ENCODE results near the gene RNF225.
"Not testable (repeated sequence)": the region's sequence is repeated elsewhere in the genome, so short reads cannot be mapped to it uniquely, and the experiment has no call there.

The RNF225 gene

DNA sequence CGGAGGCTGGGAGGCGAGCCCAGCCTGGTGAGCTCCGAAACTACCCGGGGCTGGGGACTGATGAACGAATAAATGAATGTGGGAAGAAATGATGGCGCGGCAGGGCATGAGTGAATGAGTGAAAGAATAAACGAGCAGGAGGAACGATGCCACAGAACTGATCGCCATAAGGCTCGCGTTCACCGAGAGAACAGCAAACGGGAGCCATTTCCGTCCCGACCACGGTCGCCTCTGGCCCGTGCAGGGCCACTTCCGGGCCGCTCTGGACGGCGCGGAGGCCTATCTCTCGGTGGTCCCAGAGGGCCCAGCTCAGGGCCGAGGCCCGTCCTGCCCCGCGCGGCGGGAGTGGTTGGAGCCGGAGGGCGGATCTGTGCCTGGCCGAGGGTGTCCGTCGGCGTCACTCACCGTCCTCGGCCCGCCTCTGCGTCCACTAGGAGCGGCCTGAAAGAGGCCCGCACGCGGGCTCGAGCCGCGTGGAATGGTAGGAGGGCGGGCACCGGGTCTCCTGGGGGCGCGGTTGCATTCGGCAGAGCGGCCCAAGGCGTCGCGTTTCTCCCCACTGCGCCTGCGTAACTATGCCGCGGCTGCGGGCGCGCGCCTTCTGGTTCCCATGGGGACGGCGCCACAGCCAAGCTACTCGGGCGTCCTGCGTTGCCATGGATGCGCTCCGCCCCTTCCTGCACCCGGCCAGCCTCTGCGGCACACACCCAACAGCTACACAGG lies 33.0 kb upstream of the RNF225 start, which contains the start of gene ZNF497:
TSS of gene ZNF497 (minus strand) at position 480 of the 723 bp plus-strand sequence. CDS start 5,116 bp downstream, outside the sequence.
- peak; percentile 94 to 95 for DNase-seq

DNA sequence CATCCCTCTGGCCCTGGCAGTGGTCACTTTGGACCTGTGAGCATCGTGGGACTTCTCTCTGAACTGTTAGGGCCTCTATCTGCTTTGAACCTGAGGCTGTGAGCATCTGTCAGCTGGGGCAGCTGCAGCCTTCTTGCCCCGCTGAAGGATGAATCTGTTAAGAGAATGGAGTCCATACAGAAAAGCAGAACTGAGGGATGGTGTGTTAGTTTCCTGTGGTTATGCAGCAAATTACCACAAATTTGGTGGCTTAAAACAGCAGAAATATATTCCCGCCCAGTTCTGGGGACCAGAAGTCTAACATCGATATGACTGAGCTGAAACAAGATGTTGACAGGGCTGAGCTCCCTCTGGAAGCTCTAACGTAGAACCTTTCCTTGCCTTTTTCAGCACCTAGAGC lies 31.3 kb upstream of the RNF225 start:
- no peak for DNase-seq

GRCh38 chr19:58366585-58367430 lies 28.6 kb upstream of the RNF225 start:
- DNase-seq, result no peak

- no peak for DNase-seq
Measured at GRCh38 chr19:58367698-58368454, 27.6 kb upstream of the RNF225 start.

GRCh38 chr19:58368561-58369360 lies 26.7 kb upstream of the RNF225 start:
- DNase-seq, result no peak

- DNase-seq, result no peak
Measured at GRCh38 chr19:58372311-58373133, 22.9 kb upstream of the RNF225 start.

DNA sequence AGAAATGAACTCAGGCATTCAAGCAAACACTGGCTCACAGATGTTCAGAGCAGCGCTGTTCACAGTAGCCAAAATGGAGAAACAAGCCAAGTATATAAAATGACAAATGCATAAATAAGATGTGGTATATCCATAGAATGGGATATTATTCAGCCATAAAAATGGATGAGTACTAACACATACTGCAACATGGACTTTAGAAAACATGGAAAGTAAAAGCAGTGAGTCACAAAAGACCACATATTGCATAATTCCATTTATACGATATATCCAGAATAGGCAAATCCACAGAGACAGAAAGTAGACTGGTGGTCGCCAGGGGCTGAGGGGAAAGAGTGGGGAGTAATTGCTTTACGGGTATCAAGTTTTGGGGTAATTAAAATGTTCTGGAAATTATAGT lies 21.3 kb upstream of the RNF225 start:
- DNase-seq, result no peak

DNA sequence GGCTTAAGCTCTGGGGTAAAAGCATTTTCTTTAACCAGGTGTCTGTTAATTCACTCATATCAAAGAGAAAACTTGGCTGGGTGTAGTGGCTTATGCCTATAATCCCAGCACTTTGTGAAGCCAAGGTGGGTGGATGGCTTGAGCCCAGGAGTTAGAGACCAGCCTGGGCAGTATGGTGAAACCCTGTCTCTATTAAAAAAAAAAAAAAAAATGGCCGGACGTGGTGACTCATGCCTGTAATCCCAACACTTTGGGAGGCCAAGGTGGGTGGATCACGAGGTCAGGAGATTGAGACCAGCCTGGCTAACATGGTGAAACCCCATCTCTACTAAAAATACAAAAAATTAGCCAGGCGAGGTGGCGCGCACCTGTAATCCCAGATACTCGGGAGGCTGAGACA lies 18.7 kb upstream of the RNF225 start:
- not testable (repeated sequence) for DNase-seq

DNA sequence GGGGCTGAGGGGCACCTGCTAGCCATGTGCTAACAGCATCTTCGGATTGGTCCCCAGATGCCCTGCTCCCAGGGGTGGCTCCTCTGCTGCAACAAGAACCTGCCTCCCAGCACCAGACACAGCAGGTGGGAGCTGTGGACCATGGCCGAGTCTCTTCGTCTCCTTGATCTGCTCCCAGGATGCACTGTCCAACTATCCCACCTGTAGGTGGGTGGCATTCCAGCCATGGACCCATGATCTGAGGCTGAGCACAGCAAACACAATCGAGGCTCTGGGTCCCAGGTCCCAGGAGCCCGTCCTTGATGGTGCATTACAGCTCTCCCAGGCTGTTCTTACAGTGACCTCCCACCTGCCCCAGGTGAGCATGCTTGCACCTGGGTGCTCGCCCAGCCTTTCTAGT lies 16.2 kb upstream of the RNF225 start:
- DNase-seq, result no peak

- no peak for DNase-seq
Measured at GRCh38 chr19:58380037-58380661, 15.3 kb upstream of the RNF225 start.

- peak; percentile 100 for DNase-seq
Measured at GRCh38 chr19:58380662-58381459, 14.6 kb upstream of the RNF225 start, which contains the start of gene ZNF837. Gene ZNF837 (minus strand): TSS chr19:58381030. CDS start chr19:58369332, 11,698 bp downstream.

DNA sequence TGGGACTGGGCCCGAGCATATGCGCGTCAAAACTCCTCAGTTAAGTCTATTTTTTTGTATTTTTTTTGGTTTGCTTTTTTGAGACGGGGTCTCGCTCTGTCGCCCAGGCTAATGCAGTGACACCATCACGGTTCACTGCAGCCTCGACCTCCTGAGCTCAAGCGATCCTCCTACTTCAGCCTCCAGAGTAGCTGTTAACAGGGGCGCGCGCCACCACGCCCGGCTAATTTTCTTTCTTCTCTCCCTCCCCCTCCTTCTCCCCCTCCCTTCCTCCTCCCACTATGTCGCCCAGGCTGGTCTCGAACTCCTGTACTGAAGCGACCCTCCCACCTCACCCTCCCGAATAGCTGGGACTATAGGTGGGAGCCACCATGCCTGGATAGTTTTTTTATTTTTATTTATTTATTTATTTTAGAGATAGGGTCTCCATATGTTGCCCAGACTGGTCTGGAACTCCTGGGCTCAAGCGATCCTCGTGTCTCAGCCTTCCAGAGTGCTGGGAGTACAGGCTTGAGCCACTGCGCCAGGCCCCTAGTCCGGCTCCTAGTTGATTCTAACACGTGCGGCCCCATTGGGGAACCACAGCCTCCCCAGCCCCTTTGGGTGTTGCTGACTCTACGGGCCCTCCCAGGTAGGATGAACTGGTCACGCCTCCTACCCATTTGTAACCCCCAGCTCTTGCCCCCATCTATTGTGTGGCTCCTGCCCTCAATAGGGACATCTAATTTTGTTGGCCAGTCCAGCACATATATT lies 13.8 kb upstream of the RNF225 start:
- DNase-seq, result no peak

GRCh38 chr19:58382997-58383603 lies 12.4 kb upstream of the RNF225 start:
- DNase-seq, result no peak

GRCh38 chr19:58385313-58385890 lies 10.1 kb upstream of the RNF225 start:
- DNase-seq, result no peak

DNA sequence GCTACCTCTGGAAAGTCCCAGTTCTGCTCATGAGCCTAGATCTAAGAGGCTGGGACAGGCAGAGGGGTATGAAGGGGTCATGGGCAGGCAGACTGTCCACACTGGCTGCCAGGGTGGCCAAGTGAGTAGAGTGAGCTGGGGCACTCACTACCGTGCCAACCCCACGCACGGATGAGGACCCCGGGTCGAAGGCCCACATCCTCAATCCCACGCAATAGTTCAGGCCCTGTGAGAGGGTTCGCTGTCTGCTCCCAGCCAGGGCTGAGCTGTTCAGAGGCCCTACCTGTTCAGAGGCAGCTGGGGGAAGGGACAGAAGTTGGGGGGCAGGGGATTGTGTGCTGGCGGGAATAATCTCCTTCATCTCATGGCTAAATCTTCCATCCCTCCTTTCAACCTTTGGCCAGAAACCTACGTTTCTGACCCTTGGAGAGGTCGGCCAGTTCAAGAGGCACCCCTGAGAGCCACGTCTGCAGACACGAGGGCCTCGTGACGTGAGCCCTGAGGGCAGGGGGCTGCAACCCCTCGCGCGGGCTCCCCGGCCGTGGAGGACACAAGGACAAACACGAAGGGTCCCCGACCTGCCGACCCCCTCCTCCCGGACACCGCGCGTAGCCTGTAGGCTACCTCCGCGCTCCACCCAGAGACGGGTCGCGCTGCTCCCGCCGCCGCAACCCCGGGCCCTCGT lies 9.4 kb upstream of the RNF225 start:
- no peak for DNase-seq

GRCh38 chr19:58386576-58387337 lies 8.7 kb upstream of the RNF225 start, which contains the start of gene RPS5:
Gene RPS5 (plus strand): TSS chr19:58387269. CDS start chr19:58388138, 869 bp downstream.
- DNase-seq, result peak; percentile 98
